KBM-7 (cell line): ENCODE data around the gene MAP4K4.

Source experiments
- DNase-seq: peaks from one replicate; pipeline ENCODE4 v3.0.0-alpha.2; 2015
- in situ Hi-C: fragments of 300-500 bp; cut with MboI; formaldehyde crosslinking; loops from 2 replicates; pipeline ENCODE4 v1.14.3; 2020; ENCODE audit warnings: low sequenced_read_pairs, low pct_unique_long_range_greater_than_20kb, mixed read lengths

The MAP4K4 gene

DNA sequence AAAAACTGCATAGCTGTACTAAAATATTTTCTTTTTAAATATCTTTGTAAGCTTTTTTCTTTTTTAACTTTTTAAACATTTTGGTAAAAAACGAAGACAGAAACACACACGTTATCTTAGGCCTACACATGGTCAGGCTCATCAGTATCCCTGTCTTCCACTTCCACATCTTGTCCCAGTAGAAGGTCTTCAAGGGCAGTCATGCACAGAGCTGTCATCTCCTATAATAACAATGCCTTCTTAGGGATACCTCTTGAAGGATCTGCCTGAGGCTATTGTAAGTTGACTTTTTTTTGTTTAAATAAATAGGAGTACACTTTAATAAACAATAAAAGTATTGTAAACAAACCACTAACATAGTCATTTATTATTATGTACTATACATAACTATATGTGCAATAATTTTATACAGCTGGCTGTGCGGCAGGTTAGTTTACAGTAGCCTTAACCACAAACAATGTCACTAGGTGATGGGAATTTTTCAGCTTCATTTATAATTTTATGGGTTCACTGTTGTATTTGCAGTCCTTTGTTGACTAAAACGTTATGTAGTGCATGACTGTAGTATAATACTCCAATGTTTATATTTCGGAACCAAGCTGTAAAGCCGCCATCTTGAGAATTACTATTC, 124.4 kb downstream of the MAP4K4 start:
- in situ Hi-C loops = no loop called here
- DNase-seq = no peak

GRCh38 chr2:101823347-101823791, 125.9 kb downstream of the MAP4K4 start:
- peak; percentile 66 for DNase-seq
- in situ Hi-C loops = no loop called here

DNA sequence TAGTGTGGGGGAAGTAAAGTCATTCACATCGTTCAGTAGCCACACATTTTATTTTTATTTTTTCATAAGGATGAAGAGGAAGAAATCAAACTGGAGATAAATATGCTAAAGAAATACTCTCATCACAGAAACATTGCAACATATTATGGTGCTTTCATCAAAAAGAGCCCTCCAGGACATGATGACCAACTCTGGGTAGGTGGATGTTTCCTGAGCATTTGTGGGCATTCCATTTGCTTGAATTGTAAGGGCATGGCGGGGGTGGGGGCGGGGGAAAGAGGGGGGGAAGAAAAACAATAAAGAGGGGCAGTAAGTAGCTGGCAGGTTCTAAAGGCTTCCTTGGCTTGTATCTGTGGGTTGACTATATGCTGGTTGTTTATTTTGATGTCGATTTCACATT, 126.4 kb downstream of the MAP4K4 start:
- DNase-seq = no peak
- in situ Hi-C loops = no loop called here

DNA sequence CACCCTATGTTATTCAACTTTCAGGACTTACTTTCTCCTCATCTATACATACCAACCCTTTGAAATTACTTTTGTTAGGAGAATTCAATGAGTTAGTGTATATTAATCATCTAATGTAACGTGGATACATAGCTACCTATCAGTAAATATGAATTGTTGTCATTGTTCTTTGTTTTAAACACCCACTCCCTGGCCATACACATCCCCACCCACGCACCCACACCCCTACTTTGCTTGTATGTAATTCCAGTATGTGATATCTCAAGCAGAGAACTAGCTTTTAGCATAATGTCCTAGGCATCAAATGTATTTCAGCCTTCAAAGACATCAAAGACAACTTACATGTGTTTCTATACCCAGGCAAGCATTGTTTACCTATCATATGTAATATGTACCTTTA, 129.2 kb downstream of the MAP4K4 start:
- DNase-seq = no peak
- in situ Hi-C loops = no loop called here

- no peak for DNase-seq
- in situ Hi-C loops = no loop called here
Observed at GRCh38 chr2:101827246-101827645, 129.7 kb downstream of the MAP4K4 start.

GRCh38 chr2:101828257-101828656, 130.8 kb downstream of the MAP4K4 start:
- in situ Hi-C loops = no loop called here
- DNase-seq = no peak

- DNase-seq = no peak
- in situ Hi-C loops = no loop called here
Observed at GRCh38 chr2:101828673-101829334, 131.3 kb downstream of the MAP4K4 start.

DNA sequence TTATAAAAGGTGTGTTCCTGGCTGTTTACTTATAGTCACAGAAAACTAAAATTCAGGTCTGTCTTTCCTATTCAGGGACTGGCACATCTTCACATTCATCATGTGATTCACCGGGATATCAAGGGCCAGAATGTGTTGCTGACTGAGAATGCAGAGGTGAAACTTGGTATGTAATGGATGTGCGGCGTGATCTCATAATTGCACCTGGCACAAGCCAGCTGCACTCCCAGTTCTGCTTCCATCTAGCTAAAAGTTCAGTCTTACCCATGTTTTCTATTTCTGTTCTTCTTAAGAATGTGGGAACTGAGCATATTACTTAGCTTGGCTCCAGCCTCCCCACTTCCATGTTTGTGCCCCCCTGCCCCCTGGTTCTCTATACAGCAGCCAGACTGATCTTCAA, 131.9 kb downstream of the MAP4K4 start:
- no peak for DNase-seq
- in situ Hi-C loops = no loop called here

DNA sequence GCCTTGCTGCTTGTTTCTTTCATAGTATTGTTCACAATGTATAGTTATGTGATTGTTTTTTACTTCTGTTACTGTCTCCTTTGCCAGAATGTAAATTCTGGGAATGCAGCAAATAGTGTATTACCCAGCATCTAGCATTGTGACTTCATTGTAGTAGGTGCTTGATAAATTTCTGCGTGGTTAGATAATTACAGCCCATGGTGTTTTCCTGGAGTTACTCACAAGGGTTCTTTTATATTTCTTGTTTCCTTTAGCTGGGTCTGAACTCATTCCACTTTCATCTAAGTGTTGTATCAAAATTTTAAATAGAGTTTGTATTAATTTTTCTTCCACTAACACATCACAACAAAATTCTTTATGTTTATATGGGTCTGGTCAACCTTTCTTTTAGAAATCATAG, 132.6 kb downstream of the MAP4K4 start:
- DNase-seq = no peak
- in situ Hi-C loops = no loop called here

DNA sequence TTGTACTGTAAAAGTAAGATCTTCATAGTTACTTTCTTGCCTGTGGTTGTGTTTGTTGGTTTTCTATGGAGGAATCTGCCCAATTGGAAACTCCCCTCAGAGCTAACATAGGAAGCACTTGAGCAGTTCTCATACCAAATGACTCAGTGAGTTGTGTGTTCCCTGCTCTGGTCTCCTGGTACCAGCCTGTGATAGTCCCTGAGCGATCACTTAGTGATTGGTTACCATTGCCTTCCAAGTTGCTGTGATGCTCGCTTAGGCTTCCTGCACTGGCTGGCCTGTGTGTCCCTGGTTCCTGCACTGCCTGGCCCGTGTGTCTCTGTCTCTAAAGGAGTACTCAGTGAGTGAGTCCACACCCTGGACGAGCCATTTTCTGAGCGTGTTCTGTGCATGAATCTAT, 133.0 kb downstream of the MAP4K4 start:
- in situ Hi-C loops = no loop called here
- no peak for DNase-seq

DNA sequence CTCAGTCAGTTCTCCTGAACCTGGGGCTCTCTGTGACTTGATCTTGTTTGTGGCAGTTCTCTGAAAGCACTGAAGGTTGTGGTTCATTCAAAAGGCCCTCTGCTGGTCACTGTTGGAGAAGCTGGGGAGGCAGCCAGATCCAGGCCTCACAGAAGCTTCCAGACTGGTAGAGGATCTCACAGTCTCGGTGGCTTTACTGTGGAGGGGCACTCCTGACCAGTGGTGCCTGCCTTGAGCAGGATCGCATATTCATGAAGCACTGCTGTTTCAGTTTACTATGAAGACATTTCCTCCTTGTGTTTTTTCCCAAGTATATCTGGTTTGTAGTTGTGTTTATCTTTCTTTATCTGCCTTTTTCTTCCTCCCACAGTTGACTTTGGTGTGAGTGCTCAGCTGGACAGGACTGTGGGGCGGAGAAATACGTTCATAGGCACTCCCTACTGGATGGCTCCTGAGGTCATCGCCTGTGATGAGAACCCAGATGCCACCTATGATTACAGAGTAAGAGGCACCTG, 133.9 kb downstream of the MAP4K4 start:
- peak; percentile 71 for DNase-seq
- in situ Hi-C loops = no loop called here

DNA sequence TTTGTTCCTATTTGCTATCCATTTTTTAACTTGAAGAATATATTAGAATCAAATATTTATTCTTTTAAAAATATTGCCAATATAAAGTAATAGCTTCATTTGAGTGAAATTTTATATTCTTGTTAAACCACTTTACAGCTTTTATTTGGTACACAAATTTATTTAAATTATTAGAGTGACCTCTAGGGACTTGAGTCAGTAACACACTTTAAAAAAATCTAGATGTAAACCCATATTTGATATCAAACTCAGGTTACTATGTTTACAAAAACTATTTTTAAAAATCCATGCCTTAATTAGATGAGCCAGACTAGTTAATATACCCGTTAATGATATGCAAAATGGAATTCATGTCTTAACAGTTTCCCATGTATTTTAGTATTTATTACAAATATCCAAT, 134.6 kb downstream of the MAP4K4 start:
- in situ Hi-C loops = no loop called here
- no peak for DNase-seq

GRCh38 chr2:101833890-101834523, 136.5 kb downstream of the MAP4K4 start:
- in situ Hi-C loops = no loop called here
- DNase-seq = no peak

DNA sequence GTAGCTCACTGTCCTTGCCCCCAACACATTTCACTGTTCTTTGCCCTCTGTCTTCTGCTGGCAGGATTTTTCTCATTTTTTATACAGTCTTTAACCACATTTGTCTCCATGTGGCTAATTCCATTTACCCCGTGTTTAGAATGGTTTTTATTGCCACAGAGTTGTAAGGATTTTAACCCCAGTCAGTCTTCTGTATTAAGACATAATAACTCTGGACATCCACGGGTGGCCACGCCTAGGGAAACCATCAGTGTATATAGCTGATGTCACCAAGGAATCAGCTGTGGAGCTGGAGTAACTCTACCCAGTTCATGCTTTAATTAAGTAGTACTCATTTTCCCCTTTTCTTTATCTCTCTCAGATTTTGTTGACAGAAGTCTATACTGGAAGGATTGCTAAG, 139.8 kb downstream of the MAP4K4 start:
- in situ Hi-C loops = no loop called here
- no peak for DNase-seq

DNA sequence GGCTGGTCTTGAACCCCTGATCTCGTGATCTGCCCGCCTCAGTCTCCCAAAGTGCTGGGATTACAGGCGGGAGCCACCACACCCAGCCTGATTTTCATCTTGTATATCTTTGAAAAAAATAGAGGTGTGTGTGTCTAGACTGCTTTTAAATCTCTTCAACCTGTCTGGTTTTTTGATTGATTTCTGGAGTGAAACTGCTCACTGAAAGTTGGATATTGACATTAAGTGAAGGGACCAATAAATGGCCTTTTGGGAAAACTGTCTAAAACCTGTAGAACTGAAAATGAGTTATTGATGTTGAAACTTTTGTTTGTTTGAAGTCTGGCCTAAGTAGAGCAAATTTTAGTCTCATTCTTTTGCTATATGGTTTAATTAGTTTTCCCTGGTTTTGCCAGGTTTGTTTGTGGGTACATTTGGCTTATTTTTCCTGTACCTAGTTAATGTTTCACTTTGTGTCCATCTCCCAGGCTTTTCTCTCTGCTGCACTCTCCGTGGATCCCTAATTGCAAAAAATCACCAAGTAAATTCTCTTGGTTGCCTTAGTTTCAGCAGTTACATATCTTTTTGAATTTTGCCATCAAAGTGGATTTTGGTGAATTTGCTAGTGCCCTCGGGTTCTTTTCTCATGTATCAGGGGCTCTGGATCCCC, 144.3 kb downstream of the MAP4K4 start:
- in situ Hi-C loops = no loop called here
- no peak for DNase-seq

DNA sequence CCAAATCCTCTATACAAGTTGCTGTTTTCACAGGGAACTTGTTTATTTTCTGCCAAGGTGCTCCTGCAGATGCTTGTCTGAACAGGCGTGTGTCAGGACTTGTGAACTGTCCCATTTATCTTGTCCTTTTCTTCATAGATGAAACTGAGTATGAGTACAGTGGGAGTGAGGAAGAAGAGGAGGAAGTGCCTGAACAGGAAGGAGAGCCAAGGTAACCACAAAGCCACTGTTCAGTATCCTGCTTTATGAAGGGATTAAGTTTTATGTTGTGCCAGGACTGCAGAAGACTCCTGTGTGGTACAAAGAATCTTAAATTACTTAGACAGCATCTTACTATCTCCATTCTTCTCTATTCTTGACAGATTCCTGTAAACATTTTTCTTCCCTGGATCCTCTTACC, 145.0 kb downstream of the MAP4K4 start:
- in situ Hi-C loops = no loop called here
- peak; percentile 86 for DNase-seq

- in situ Hi-C loops = no loop called here
- DNase-seq = no peak
Observed at GRCh38 chr2:101843048-101843447, 145.5 kb downstream of the MAP4K4 start.

- in situ Hi-C loops = no loop called here
- no peak for DNase-seq
Observed at GRCh38 chr2:101843471-101843870, 146.0 kb downstream of the MAP4K4 start.

GRCh38 chr2:101844055-101844635, 146.6 kb downstream of the MAP4K4 start:
- in situ Hi-C loops = no loop called here
- DNase-seq = no peak

DNA sequence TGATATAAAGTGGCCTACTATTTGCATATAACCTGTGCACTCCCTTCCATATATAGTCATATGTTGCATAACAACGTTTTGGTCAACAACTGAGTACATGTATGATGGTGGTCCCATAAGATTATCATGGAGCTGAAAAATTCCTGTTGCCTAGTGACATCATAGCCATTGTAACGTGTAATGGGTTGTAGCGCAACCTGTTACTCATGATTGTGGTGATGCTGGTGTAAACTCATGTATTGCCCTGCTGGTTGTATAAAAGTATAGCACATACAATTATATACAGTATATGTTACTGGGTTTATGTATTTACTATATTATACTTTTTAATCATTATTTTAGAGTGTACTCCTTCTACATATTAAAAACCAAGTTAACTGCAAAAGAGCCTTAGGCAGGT, 149.5 kb downstream of the MAP4K4 start:
- in situ Hi-C loops = no loop called here
- DNase-seq = no peak
